HG03108 (cell line): ENCODE results near the gene SLC38A3.
"Not testable (repeated sequence)": the region's sequence is repeated elsewhere in the genome, so short reads cannot be mapped to it uniquely, and the experiment has no call there.

Experiments
- ATAC-seq: cut with Tn5 transposase; IDR thresholded peaks from one replicate; pipeline ENCODE4 v1.9.1; 2021; ENCODE audit warnings: moderate library complexity; ENCODE audit not compliant: unreplicated experiment

The SLC38A3 gene

GRCh38 chr3:50246517-50246954 is 41.5 kb downstream of the SLC38A3 start:
- peak; percentile 26 for ATAC-seq

GRCh38 chr3:50248387-50248786 is 43.3 kb downstream of the SLC38A3 start:
- no peak for ATAC-seq

- no peak for ATAC-seq
Measured at GRCh38 chr3:50249457-50249856, 44.4 kb downstream of the SLC38A3 start.

- ATAC-seq = no peak
Measured at GRCh38 chr3:50250514-50250913, 45.4 kb downstream of the SLC38A3 start.

GRCh38 chr3:50251220-50251619 is 46.1 kb downstream of the SLC38A3 start:
- no peak for ATAC-seq

GRCh38 chr3:50254577-50255250 is 49.6 kb downstream of the SLC38A3 start:
- no peak for ATAC-seq

- no peak for ATAC-seq
Measured at GRCh38 chr3:50255251-50255615, 50.2 kb downstream of the SLC38A3 start.

GRCh38 chr3:50256978-50257890 is 52.2 kb downstream of the SLC38A3 start:
- ATAC-seq = no peak

- ATAC-seq = no peak
Measured at GRCh38 chr3:50258029-50258680, 53.1 kb downstream of the SLC38A3 start.

- ATAC-seq = no peak
Measured at GRCh38 chr3:50258979-50259378, 53.9 kb downstream of the SLC38A3 start.

- no peak for ATAC-seq
Measured at GRCh38 chr3:50259432-50260026, 54.5 kb downstream of the SLC38A3 start.

- peak; percentile 89 for ATAC-seq
Measured at GRCh38 chr3:50260027-50260941, 55.2 kb downstream of the SLC38A3 start.

GRCh38 chr3:50260942-50261441 is 55.9 kb downstream of the SLC38A3 start:
- no peak for ATAC-seq

GRCh38 chr3:50261505-50261904 is 56.4 kb downstream of the SLC38A3 start:
- ATAC-seq = no peak

- ATAC-seq = not testable (repeated sequence)
Measured at GRCh38 chr3:50262200-50262599, 57.1 kb downstream of the SLC38A3 start.

- ATAC-seq = no peak
Measured at GRCh38 chr3:50262778-50263177, 57.7 kb downstream of the SLC38A3 start.

GRCh38 chr3:50263478-50264382 is 58.7 kb downstream of the SLC38A3 start:
- ATAC-seq = no peak

- no peak for ATAC-seq
Measured at GRCh38 chr3:50264383-50264963, 59.4 kb downstream of the SLC38A3 start.
